ENCODE data around the gene NRP1.

- TF ChIP-seq CTCF (IDR thresholded peaks at IDR 0.05 in 4 of 5, conservative IDR thresholded peaks at IDR 0.05 in 1 of 5): no peak
- TF ChIP-seq POLR2A (IDR thresholded peaks at IDR 0.05): no peak
Observed at GRCh38 chr10:33306701-33307519, 27.6 kb downstream of the NRP1 start.
